ENCODE results near the gene PPM1E.

PPM1E gene

GRCh38 chr17:58870747-58871146, 115.1 kb downstream of the PPM1E start:
- TF ChIP-seq CTCF (IDR thresholded peaks at IDR 0.05; ENCODE audit: low read depth, low read length): no peak
- DNase-seq (ENCODE audit: low read depth in 2 of 2): peak in 1 of 2 donors; percentile 10
- H3K4me3 ChIP-seq (replicated peaks in 1 of 2; ENCODE audit: low read depth in 2 of 2, low read length in 2 of 2): no peak overlapping the region

- TF ChIP-seq CTCF (IDR thresholded peaks at IDR 0.05; ENCODE audit: low read depth, low read length): no peak
- H3K4me3 ChIP-seq (replicated peaks in 1 of 2; ENCODE audit: low read depth in 2 of 2, low read length in 2 of 2): no peak overlapping the region
- DNase-seq (ENCODE audit: low read depth in 2 of 2): no peak
Observed at GRCh38 chr17:58873926-58874325, 118.3 kb downstream of the PPM1E start.

- H3K4me3 ChIP-seq (replicated peaks in 1 of 2; ENCODE audit: low read depth in 2 of 2, low read length in 2 of 2): no peak overlapping the region
- DNase-seq (ENCODE audit: low read depth in 2 of 2): no peak
- TF ChIP-seq CTCF (IDR thresholded peaks at IDR 0.05; ENCODE audit: low read depth, low read length): no peak
Observed at GRCh38 chr17:58875261-58875660, 119.6 kb downstream of the PPM1E start.

- TF ChIP-seq CTCF (IDR thresholded peaks at IDR 0.05; ENCODE audit: low read depth, low read length): no peak
- no peak overlapping the region for H3K4me3 ChIP-seq (replicated peaks in 1 of 2; ENCODE audit: low read depth in 2 of 2, low read length in 2 of 2)
- no peak for DNase-seq (ENCODE audit: low read depth in 2 of 2)
Observed at GRCh38 chr17:58884161-58884560, 128.5 kb downstream of the PPM1E start.

GRCh38 chr17:58886514-58886913, 130.9 kb downstream of the PPM1E start:
- no peak for TF ChIP-seq CTCF (IDR thresholded peaks at IDR 0.05; ENCODE audit: low read depth, low read length)
- H3K4me3 ChIP-seq (replicated peaks in 1 of 2; ENCODE audit: low read depth in 2 of 2, low read length in 2 of 2): no peak overlapping the region
- no peak for DNase-seq (ENCODE audit: low read depth in 2 of 2)

- H3K4me3 ChIP-seq (replicated peaks in 1 of 2; ENCODE audit: low read depth in 2 of 2, low read length in 2 of 2): no peak overlapping the region
- DNase-seq (ENCODE audit: low read depth in 2 of 2): no peak
- TF ChIP-seq CTCF (IDR thresholded peaks at IDR 0.05; ENCODE audit: low read depth, low read length): no peak
Observed at GRCh38 chr17:58889928-58890327, 134.3 kb downstream of the PPM1E start.

- peak in 1 of 2 donors; percentile 39 for DNase-seq (ENCODE audit: low read depth in 2 of 2)
- no peak overlapping the region for H3K4me3 ChIP-seq (replicated peaks in 1 of 2; ENCODE audit: low read depth in 2 of 2, low read length in 2 of 2)
- TF ChIP-seq CTCF (IDR thresholded peaks at IDR 0.05; ENCODE audit: low read depth, low read length): no peak
Observed at GRCh38 chr17:58899191-58899590, 143.5 kb downstream of the PPM1E start.
